NCI-H2171 (cell line): ENCODE results near the gene TMEM86B.
"Not testable (repeated sequence)": the region's sequence is repeated elsewhere in the genome, so short reads cannot be mapped to it uniquely, and the experiment has no call there.

Source experiments
- DNase-seq: peaks from one replicate; lab custom pipeline; 2025; lab: John Stamatoyannopoulos, UW

Gene TMEM86B

GRCh38 chr19:55241935-55242464 lies 13.4 kb upstream of the TMEM86B start:
- no peak for DNase-seq

- no peak for DNase-seq
Observed at GRCh38 chr19:55241143-55241934, 12.8 kb upstream of the TMEM86B start.

DNA sequence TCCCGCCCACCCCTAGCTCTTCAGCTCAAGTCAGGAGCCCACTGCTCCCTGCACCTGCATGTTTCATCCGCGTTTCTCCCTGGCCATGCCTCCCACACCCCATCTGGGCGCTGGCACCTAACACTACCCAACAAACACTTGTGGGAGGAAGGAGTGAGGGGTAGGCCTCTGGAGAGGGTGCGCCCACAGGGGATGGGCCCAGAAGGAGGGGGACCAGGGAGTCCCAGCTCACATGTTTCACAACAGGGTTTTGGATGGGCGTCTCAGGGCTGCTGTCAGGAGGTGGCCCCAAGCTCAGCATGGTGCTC lies 12.1 kb upstream of the TMEM86B start:
- no peak for DNase-seq

GRCh38 chr19:55239004-55239403 lies 10.4 kb upstream of the TMEM86B start:
- DNase-seq, result no peak

DNA sequence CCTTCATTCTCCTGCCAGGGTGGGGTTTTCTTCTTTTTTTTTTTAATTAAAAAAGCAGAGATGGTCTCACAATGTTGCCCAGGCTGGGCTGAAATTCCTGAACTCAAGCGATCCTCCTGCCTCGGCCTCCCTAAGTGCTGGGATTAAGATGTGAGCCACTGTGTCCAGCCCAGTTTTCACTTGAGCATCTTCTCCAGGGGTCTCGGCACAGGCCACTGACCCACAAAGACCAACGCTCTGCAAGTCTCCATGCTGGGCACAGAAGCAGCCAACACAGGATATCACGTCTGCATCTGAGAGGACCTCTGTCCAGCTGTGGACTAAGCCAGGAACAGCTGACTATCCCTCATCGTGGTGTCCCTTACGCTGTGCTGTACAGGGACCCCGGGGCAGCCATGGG lies 9.5 kb upstream of the TMEM86B start:
- no peak for DNase-seq

- DNase-seq, result no peak
Observed at GRCh38 chr19:55232986-55233385, 4.4 kb upstream of the TMEM86B start.

- DNase-seq, result no peak
Observed at GRCh38 chr19:55232286-55232602, 3.7 kb upstream of the TMEM86B start.

- no peak for DNase-seq
Observed at GRCh38 chr19:55231391-55232285, 3.1 kb upstream of the TMEM86B start.

DNA sequence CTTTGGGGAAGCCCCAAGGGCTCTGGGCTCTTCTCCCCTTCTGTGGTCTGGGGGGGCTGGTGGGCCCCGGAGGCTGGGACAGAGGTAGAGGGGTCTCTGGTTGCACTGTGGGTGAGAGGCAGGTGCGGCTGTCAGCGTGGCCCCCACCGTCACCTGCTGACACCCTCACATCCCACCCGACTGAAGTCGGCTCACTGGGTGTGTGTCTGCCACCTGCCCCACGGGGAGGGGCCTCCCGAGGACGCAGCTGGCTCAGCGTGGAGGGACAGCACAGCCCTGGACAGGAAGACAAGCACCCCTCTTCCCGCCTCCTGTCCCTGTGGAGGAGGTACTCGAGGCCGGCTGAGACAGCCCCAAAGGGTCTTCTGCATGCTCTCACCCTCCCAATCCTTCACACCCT lies 2.2 kb upstream of the TMEM86B start:
- no peak for DNase-seq

DNA sequence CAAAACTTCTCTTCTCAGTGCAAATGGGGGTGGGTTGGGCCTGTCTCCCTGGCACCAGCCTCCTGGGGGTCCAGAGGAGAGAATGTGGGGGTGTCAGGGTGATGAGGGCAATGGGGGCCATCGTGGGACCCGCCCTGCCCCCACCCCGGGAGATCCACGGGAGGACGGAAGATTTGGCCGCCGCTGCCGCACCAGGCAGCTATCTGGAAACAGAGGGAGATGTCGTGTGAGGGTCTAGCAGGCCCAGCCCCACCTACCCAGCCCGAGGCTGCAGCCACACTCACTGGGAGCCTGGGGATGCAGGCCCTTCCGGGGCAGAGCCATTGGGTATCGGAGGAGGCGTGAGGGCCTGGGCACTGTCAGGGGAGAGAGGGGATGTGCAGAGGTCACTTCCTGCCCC lies 1.8 kb upstream of the TMEM86B start:
- no peak for DNase-seq

DNA sequence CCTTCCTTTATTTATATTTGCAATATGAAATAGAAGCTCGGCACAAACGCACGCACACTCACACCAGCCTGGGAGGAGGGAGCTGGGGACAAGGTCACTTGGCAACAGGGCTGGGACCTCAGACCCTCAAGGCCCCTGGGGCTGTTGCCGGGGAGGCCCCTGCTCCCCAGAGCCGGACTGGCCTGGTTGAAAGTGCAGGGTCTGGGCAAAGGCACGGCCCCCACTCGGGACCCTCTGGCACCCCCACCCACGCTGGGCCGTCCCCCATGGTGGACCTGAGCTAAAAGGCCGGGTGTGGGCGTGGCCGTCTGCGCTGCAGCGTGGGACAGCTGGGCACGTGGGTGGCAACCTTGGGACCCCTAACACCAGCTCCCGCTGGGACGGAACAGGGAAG lies 1.2 kb upstream of the TMEM86B start:
- no peak for DNase-seq

GRCh38 chr19:55229145-55229788 lies 704 bp upstream of the TMEM86B start:
- DNase-seq, result no peak

DNA sequence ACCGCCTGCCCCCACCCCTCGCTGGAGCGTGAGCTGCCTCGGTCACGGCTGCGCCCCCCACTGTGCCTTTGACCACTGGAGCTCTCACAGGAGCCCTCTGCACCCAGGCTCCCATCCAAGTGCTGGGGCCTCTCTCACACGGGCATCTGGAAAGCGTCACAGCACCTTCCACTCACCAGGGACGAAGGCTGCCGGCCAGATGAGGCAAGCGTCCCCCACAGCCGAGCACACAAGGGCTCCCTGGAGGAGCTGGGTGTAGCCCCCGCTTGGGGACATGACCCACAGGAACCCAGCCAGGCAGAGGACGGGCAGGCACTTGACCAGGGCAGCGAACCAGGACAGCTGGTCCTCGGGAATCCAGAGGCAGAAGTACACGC lies 560 bp downstream of the TMEM86B start:
- no peak for DNase-seq

- no peak for DNase-seq
Observed at GRCh38 chr19:55227241-55228014, 1.1 kb downstream of the TMEM86B start.

DNA sequence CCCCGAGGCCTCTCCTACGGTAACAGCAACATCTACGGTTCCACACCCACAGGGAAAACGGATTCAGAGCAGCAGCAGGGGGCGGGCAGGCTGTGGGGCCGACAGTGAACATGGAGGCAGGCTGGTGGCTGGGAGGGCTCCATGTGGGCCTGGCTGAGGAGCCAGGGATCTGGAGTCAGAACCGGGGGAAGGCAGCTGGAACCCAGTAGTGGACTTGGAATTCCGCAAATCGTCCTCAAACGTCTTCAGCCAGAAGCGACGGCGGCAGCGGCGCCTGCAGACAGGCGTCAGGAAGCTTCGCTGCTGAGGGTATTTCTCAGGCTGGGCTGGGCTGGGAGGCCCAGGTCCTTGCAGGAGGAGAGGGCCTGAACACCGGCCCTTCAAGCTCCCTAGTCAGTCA lies 1.8 kb downstream of the TMEM86B start:
- no peak for DNase-seq

GRCh38 chr19:55226273-55226672 lies 2.3 kb downstream of the TMEM86B start:
- DNase-seq, result no peak

GRCh38 chr19:55225415-55225958 lies 3.1 kb downstream of the TMEM86B start:
- DNase-seq, result no peak

GRCh38 chr19:55224679-55225414 lies 3.7 kb downstream of the TMEM86B start:
- DNase-seq, result not testable (repeated sequence)

- DNase-seq, result no peak
Observed at GRCh38 chr19:55224038-55224665, 4.4 kb downstream of the TMEM86B start.

GRCh38 chr19:55223291-55224037 lies 5.1 kb downstream of the TMEM86B start:
- DNase-seq, result no peak
